K562 (cell line): Measurements from ENCODE around the gene NEU3. TPM values are rescaled to one million over a fixed set of nuclear protein-coding genes. Genes with fewer than 3 reads are reported as not detected.

Experiments used
- BCL6 ChIP-seq: fragments of 250-450 bp; sonication (Bioruptor Pico); IDR thresholded peaks from 2 replicates; pipeline ENCODE4 v1.4.0; 2020
- ELF1 ChIP-seq: fragments of 200-800 bp; sonication (Bioruptor generic); IDR thresholded peaks from 2 replicates; pipeline ENCODE4 v1.6.1; 2016; ENCODE audit warnings: missing genetic modification characterization, missing compliant biosample characterization
- EP400 ChIP-seq: fragments of 450-650 bp; IDR thresholded peaks from 2 replicates; pipeline ENCODE4 v1.6.1; 2017; ENCODE audit warnings: antibody characterized with exemption, mild to moderate bottlenecking, moderate library complexity
- ESRRA ChIP-seq: fragments of 450-650 bp; IDR thresholded peaks from 2 replicates; pipeline ENCODE4 v1.6.1; 2014; ENCODE audit warnings: low read depth, mild to moderate bottlenecking, moderate library complexity, borderline replicate concordance
- ILF3 ChIP-seq: fragments of 450-650 bp; IDR thresholded peaks from 2 replicates; pipeline ENCODE4 v1.6.1; 2018; ENCODE audit warnings: antibody characterized with exemption, mild to moderate bottlenecking, moderate library complexity, borderline replicate concordance
- SMAD4 ChIP-seq: fragments of 250-450 bp; sonication (Bioruptor Pico); conservative IDR thresholded peaks from 2 replicates; pipeline ENCODE4 v1.8.0; 2021; ENCODE audit warnings: inconsistent platforms, mild to moderate bottlenecking, moderate library complexity
- SRSF1 ChIP-seq: fragments of 200-400 bp; formaldehyde crosslinking; IDR thresholded peaks from 2 replicates; pipeline ENCODE4 v1.6.1; 2017; ENCODE audit warnings: mild to moderate bottlenecking, low read depth, low read length, moderate library complexity
- SRSF9 ChIP-seq: fragments of 200-400 bp; formaldehyde crosslinking; IDR thresholded peaks from 2 replicates; pipeline ENCODE4 v1.6.1; 2017; ENCODE audit warnings: low read depth, low read length, borderline replicate concordance
- TCFL5 ChIP-seq: fragments of 250-450 bp; sonication (Bioruptor Pico); conservative IDR thresholded peaks from 2 replicates; pipeline ENCODE4 v1.6.1; 2021; ENCODE audit warnings: mild to moderate bottlenecking, moderate library complexity, matching md5 sums
- U2AF1 ChIP-seq: fragments of 200-400 bp; formaldehyde crosslinking; optimal IDR thresholded peaks from 2 replicates; pipeline ENCODE3; 2017; ENCODE audit warnings: mild to moderate bottlenecking, low read depth, low read length, moderate library complexity
- ZNF586 ChIP-seq: fragments of 450-650 bp; formaldehyde crosslinking; conservative IDR thresholded peaks from 2 replicates; pipeline ENCODE4 v1.4.0; 2020; ENCODE audit warnings: mild to moderate bottlenecking, moderate library complexity
- polyA plus RNA-seq, 8 experiments: library from polyadenylated mRNA; depleted of rRNA in 4 of 8; stranded (reverse) in 5 of 8; unstranded in 3 of 8; fragments of >200 nt; fragmentation: Nextera tagmentation in 2 of 8; fragmentation: Illumina TruSeq in 1 of 8; extraction: Ambion mirVana in 2 of 8; extraction: Trizol in 1 of 8; gene quantifications; 2 replicates each; pipeline versions ENCODE4 v1.2.1 to v1.2.3, GENCODE V29; 2011 to 2014; ENCODE audit warnings: inconsistent platforms in 1 of 8, missing spikeins in 1 of 8
- total RNA-seq, 7 experiments: library from RNA; depleted of rRNA in 6 of 7; stranded (reverse); fragments of >200 nt in 6 of 7; fragmentation: Illumina TruSeq in 2 of 7; extraction: Trizol in 2 of 7; gene quantifications; 2 replicates each; pipeline versions ENCODE4 v1.2.1 to v1.2.3, GENCODE V29; 2011 to 2021; ENCODE audit warnings: low replicate concordance in 1 of 7
- TF ChIP-seq, protein P1 (sequence below): fragments of 450-650 bp; IDR thresholded peaks from 2 replicates; pipeline ENCODE4 v1.6.1; 2016; ENCODE audit warnings: mild to moderate bottlenecking, moderate library complexity
- TF ChIP-seq, protein P2 (sequence below): sonication (generic); formaldehyde crosslinking; IDR thresholded peaks from 2 replicates; pipeline ENCODE4 v1.8.1; 2022; ENCODE audit warnings: missing genetic modification reagents
- TF ChIP-seq, protein P3 (sequence below): sonication (generic); formaldehyde crosslinking; IDR thresholded peaks from 2 replicates; pipeline ENCODE4 v1.8.0; 2022; ENCODE audit warnings: missing genetic modification reagents, mild to moderate bottlenecking, borderline replicate concordance

The NEU3 gene
- total and polyA plus RNA-seq, 9 of the 15 experiments (the other 6 are each of a cell fraction or from before 2014, with no cell fraction given): 6.2 to 41.3 (median 31.1) TPM

DNA sequence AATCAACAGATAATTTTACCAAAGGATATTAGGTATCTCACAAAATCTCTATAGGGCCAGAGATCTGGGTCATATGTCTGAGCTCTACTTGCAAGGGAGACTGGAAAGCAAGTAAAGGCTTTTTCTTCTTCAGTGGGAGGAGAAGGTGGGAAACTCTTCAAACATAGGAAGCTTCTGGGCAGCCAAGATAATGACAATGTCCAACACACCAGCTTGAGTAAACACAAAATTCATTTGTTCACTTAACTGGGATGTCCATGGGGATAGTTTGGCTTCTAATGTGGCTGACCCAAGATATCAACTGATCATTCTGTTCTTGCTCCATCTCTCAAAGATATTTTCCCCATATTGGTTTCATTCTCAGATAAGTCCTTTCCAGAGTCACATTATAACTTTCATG is 70.6 kb downstream of the NEU3 start (continued):
- TF ChIP-seq, protein P1, sequence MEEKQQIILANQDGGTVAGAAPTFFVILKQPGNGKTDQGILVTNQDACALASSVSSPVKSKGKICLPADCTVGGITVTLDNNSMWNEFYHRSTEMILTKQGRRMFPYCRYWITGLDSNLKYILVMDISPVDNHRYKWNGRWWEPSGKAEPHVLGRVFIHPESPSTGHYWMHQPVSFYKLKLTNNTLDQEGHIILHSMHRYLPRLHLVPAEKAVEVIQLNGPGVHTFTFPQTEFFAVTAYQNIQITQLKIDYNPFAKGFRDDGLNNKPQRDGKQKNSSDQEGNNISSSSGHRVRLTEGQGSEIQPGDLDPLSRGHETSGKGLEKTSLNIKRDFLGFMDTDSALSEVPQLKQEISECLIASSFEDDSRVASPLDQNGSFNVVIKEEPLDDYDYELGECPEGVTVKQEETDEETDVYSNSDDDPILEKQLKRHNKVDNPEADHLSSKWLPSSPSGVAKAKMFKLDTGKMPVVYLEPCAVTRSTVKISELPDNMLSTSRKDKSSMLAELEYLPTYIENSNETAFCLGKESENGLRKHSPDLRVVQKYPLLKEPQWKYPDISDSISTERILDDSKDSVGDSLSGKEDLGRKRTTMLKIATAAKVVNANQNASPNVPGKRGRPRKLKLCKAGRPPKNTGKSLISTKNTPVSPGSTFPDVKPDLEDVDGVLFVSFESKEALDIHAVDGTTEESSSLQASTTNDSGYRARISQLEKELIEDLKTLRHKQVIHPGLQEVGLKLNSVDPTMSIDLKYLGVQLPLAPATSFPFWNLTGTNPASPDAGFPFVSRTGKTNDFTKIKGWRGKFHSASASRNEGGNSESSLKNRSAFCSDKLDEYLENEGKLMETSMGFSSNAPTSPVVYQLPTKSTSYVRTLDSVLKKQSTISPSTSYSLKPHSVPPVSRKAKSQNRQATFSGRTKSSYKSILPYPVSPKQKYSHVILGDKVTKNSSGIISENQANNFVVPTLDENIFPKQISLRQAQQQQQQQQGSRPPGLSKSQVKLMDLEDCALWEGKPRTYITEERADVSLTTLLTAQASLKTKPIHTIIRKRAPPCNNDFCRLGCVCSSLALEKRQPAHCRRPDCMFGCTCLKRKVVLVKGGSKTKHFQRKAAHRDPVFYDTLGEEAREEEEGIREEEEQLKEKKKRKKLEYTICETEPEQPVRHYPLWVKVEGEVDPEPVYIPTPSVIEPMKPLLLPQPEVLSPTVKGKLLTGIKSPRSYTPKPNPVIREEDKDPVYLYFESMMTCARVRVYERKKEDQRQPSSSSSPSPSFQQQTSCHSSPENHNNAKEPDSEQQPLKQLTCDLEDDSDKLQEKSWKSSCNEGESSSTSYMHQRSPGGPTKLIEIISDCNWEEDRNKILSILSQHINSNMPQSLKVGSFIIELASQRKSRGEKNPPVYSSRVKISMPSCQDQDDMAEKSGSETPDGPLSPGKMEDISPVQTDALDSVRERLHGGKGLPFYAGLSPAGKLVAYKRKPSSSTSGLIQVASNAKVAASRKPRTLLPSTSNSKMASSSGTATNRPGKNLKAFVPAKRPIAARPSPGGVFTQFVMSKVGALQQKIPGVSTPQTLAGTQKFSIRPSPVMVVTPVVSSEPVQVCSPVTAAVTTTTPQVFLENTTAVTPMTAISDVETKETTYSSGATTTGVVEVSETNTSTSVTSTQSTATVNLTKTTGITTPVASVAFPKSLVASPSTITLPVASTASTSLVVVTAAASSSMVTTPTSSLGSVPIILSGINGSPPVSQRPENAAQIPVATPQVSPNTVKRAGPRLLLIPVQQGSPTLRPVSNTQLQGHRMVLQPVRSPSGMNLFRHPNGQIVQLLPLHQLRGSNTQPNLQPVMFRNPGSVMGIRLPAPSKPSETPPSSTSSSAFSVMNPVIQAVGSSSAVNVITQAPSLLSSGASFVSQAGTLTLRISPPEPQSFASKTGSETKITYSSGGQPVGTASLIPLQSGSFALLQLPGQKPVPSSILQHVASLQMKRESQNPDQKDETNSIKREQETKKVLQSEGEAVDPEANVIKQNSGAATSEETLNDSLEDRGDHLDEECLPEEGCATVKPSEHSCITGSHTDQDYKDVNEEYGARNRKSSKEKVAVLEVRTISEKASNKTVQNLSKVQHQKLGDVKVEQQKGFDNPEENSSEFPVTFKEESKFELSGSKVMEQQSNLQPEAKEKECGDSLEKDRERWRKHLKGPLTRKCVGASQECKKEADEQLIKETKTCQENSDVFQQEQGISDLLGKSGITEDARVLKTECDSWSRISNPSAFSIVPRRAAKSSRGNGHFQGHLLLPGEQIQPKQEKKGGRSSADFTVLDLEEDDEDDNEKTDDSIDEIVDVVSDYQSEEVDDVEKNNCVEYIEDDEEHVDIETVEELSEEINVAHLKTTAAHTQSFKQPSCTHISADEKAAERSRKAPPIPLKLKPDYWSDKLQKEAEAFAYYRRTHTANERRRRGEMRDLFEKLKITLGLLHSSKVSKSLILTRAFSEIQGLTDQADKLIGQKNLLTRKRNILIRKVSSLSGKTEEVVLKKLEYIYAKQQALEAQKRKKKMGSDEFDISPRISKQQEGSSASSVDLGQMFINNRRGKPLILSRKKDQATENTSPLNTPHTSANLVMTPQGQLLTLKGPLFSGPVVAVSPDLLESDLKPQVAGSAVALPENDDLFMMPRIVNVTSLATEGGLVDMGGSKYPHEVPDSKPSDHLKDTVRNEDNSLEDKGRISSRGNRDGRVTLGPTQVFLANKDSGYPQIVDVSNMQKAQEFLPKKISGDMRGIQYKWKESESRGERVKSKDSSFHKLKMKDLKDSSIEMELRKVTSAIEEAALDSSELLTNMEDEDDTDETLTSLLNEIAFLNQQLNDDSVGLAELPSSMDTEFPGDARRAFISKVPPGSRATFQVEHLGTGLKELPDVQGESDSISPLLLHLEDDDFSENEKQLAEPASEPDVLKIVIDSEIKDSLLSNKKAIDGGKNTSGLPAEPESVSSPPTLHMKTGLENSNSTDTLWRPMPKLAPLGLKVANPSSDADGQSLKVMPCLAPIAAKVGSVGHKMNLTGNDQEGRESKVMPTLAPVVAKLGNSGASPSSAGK: no peak
- TF ChIP-seq SRSF9: no peak
- TF ChIP-seq TCFL5: no peak
- TF ChIP-seq EP400: no peak
- no peak for TF ChIP-seq BCL6 (CRISPR knock-in tag)
- TF ChIP-seq, protein P2, sequence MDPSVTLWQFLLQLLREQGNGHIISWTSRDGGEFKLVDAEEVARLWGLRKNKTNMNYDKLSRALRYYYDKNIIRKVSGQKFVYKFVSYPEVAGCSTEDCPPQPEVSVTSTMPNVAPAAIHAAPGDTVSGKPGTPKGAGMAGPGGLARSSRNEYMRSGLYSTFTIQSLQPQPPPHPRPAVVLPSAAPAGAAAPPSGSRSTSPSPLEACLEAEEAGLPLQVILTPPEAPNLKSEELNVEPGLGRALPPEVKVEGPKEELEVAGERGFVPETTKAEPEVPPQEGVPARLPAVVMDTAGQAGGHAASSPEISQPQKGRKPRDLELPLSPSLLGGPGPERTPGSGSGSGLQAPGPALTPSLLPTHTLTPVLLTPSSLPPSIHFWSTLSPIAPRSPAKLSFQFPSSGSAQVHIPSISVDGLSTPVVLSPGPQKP (CRISPR knock-in tag): no peak
- TF ChIP-seq SMAD4 (CRISPR knock-in tag): no peak
- no peak for TF ChIP-seq ESRRA
- TF ChIP-seq, protein P3, sequence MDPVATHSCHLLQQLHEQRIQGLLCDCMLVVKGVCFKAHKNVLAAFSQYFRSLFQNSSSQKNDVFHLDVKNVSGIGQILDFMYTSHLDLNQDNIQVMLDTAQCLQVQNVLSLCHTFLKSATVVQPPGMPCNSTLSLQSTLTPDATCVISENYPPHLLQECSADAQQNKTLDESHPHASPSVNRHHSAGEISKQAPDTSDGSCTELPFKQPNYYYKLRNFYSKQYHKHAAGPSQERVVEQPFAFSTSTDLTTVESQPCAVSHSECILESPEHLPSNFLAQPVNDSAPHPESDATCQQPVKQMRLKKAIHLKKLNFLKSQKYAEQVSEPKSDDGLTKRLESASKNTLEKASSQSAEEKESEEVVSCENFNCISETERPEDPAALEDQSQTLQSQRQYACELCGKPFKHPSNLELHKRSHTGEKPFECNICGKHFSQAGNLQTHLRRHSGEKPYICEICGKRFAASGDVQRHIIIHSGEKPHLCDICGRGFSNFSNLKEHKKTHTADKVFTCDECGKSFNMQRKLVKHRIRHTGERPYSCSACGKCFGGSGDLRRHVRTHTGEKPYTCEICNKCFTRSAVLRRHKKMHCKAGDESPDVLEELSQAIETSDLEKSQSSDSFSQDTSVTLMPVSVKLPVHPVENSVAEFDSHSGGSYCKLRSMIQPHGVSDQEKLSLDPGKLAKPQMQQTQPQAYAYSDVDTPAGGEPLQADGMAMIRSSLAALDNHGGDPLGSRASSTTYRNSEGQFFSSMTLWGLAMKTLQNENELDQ: no peak
- TF ChIP-seq ZNF586 (CRISPR knock-in tag): no peak
- no peak for TF ChIP-seq SRSF1
- no peak for TF ChIP-seq ELF1 (tag)
- TF ChIP-seq U2AF1: no peak
- TF ChIP-seq ILF3: no peak
